H1 (cell line): ENCODE data around the gene GABRG3.

Source experiments
- ASH2L ChIP-seq: fragments of 200-600, 300-600 bp; sonication (generic); IDR thresholded peaks from one replicate; pipeline ENCODE4 v1.7.1; 2017; ENCODE audit warnings: low read length
- ATF3 ChIP-seq: IDR thresholded peaks from 2 replicates; pipeline ENCODE4 v1.6.1; 2011; ENCODE audit warnings: low read depth, mild to moderate bottlenecking, low read length; ENCODE audit not compliant: insufficient read depth
- CEBPB ChIP-seq: IDR thresholded peaks from 2 replicates; pipeline ENCODE4 v1.6.1; 2012; ENCODE audit warnings: low read depth, low read length
- CREB1 ChIP-seq: IDR thresholded peaks from 2 replicates; pipeline ENCODE4 v1.6.1; 2012; ENCODE audit warnings: inconsistent platforms
- CTBP2 ChIP-seq: IDR thresholded peaks from 2 replicates; pipeline ENCODE4 v1.7.0; 2011; ENCODE audit warnings: borderline replicate concordance, mild to moderate bottlenecking, moderate library complexity, mixed read lengths, low read length; ENCODE audit not compliant: insufficient read depth, insufficient read length
- CTCF ChIP-seq, 3 experiments: IDR thresholded peaks; 1 replicate in 2 of 3; 2 replicates in 1 of 3; pipeline versions ENCODE4 v1.5.1 to v1.6.1; 2011; ENCODE audit warnings: low read length in 3 of 3, mild to moderate bottlenecking in 3 of 3, inconsistent platforms in 2 of 3, low read depth in 1 of 3, moderate library complexity in 1 of 3; ENCODE audit not compliant: insufficient read depth in 1 of 3; ENCODE audit errors: control extremely low read depth in 1 of 3
- EGR1 ChIP-seq: IDR thresholded peaks from 2 replicates; pipeline ENCODE4 v1.6.1; 2011; ENCODE audit warnings: low read depth, low read length, borderline replicate concordance
- EP300 ChIP-seq, 2 experiments: IDR thresholded peaks; 1 replicate in 1 of 2; 2 replicates in 1 of 2; pipeline ENCODE4 v1.6.1; 2011 to 2012; ENCODE audit warnings: low read depth in 2 of 2, low read length in 2 of 2, mild to moderate bottlenecking in 2 of 2, borderline replicate concordance in 1 of 2, inconsistent platforms in 1 of 2, moderate library complexity in 1 of 2
- EZH2 ChIP-seq: fragments of 200-600 bp; sonication (generic); IDR thresholded peaks from 2 replicates; pipeline ENCODE4 v1.7.1; 2012; ENCODE audit warnings: low read depth, mild to moderate bottlenecking, moderate library complexity, low read length, inconsistent platforms; ENCODE audit not compliant: severe bottlenecking
- JUN ChIP-seq: IDR thresholded peaks from 2 replicates; pipeline ENCODE4 v1.6.1; 2011; ENCODE audit warnings: low read depth, mild to moderate bottlenecking, improper control_type of control experiment, low read length
- POLR2AphosphoS5 ChIP-seq: IDR thresholded peaks from 2 replicates; pipeline ENCODE4 v1.6.1; 2011; ENCODE audit warnings: low read depth, low read length
- RAD21 ChIP-seq, 2 experiments: IDR thresholded peaks in 1 of 2; conservative IDR thresholded peaks in 1 of 2; 2 replicates each; pipeline ENCODE4 v1.6.1; 2011; ENCODE audit warnings: low read depth in 2 of 2, low read length in 2 of 2, improper control_type of control experiment in 1 of 2, inconsistent platforms in 1 of 2, mild to moderate bottlenecking in 1 of 2, moderate library complexity in 1 of 2
- YY1 ChIP-seq: IDR thresholded peaks from 2 replicates; pipeline ENCODE4 v1.6.1; 2011; ENCODE audit warnings: low read depth, mild to moderate bottlenecking, low read length
- ZNF274 ChIP-seq: IDR thresholded peaks from 2 replicates; pipeline ENCODE4 v1.7.0; 2012; ENCODE audit warnings: low read length, borderline replicate concordance; ENCODE audit errors: extremely low read depth

- no peak for TF ChIP-seq CTCF (IDR thresholded peaks at IDR 0.05; ENCODE audit: control extremely low read depth in 1 of 3, insufficient read depth in 1 of 3, low read depth in 1 of 3, low read length in 3 of 3)
- no peak for TF ChIP-seq YY1
- no peak for TF ChIP-seq JUN
- no peak for TF ChIP-seq CEBPB
- TF ChIP-seq CREB1 = no peak
- no peak for TF ChIP-seq EGR1
- TF ChIP-seq POLR2AphosphoS5 = no peak
- TF ChIP-seq CTBP2 = no peak
- TF ChIP-seq EZH2 = no peak
- no peak for TF ChIP-seq RAD21 (IDR thresholded peaks at IDR 0.05 in 1 of 2, conservative IDR thresholded peaks at IDR 0.05 in 1 of 2; ENCODE audit: low read depth in 2 of 2, low read length in 2 of 2)
- no peak for TF ChIP-seq EP300 (IDR thresholded peaks at IDR 0.05; ENCODE audit: borderline replicate concordance in 1 of 2, low read depth in 2 of 2, low read length in 2 of 2)
- TF ChIP-seq ZNF274 = no peak
- TF ChIP-seq ASH2L = no peak
- TF ChIP-seq ATF3 = no peak
Observed at GRCh38 chr15:26935322-26935721, 35.7 kb upstream of the GABRG3 start.
